GM19238 (cell line): ENCODE data around the gene CDH4.
"Not testable (repeated sequence)": the region's sequence is repeated elsewhere in the genome, so short reads cannot be mapped to it uniquely, and the experiment has no call there.

Experiments used
- DNase-seq: peaks from one replicate; pipeline ENCODE4 v3.0.0; 2011; ENCODE audit warnings: low spot score; ENCODE audit not compliant: insufficient read length

Gene CDH4

GRCh38 chr20:61455508-61456215 lies 203.6 kb downstream of the CDH4 start:
- no peak for DNase-seq

DNA sequence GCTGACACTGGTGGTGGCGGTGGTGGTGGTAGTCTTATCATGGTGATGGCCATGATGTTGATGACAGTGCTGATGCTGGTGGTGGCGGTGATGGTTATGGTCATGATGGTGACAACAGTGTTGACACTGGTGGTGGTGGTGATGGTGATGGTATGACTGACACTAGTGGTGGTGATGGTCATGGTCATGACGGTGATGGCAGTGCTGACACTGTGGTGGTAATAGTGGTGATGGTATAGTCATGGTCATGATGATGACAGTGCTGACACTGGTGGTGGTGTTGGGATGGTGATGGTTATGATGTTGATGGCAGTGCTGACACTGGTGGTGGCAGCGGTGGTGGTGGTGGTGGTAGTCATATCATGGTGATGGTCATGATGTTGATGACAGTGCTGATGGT lies 205.7 kb downstream of the CDH4 start:
- no peak for DNase-seq

GRCh38 chr20:61458146-61458746 lies 206.2 kb downstream of the CDH4 start:
- no peak for DNase-seq

DNA sequence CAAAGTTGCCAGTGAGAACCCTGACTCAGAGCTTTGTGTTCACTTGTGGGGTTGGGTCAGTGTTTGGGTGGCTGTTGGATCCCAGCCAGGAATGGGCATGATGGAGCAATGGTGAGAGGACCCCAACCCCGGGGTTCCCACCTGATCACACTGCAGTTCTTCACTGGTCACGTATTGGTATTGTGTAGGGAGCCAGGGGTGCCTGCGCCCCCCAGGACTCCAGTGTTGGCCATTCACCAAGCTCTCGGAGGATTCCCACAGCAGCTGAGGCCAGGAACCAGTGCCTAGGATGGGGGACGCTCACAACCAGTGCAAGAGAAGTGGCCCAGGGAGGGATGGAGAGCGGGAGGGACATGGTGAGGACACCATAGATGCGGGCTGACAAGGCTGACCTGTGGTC lies 207.2 kb downstream of the CDH4 start:
- DNase-seq: no peak

- no peak for DNase-seq
Observed at GRCh38 chr20:61459705-61460104, 207.6 kb downstream of the CDH4 start.

DNA sequence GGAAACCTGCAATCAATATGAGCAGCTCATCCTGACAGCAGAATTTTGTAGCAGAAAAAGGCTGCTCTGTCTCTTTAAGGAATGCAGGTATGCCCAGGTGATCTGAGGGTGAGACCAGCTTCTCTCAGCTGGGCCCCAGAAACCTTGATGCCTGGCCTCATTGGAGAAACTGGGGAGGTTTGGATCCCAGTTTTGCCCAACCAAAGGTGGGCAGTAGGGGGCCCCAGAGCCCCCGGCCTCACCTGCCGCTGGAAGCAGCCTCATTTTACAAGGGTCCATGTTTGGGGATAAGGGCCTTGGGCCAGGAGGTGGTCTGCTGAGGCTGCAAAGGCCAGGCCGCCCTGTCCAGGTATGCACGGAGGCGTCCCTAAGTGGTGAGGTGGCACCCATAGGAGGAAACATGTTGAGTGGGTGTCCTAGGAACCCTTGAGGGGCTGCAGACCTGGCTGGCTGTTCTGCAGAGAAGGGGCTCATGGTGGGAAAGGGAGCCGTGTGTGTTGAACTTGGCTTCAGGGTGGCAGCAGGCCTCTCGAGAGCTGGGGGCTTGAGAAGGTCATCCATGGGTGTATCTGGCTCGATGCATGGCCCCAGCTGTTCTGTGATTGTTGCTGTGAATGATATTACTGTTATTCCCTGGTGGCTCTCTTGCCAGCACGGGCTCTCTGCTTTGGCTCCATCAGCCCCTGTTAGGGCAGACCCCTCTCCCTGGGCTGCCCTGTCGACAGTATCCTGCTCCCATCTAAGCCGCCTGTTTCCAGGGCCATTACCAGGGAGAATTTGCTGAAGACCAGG lies 208.4 kb downstream of the CDH4 start:
- no peak for DNase-seq

DNA sequence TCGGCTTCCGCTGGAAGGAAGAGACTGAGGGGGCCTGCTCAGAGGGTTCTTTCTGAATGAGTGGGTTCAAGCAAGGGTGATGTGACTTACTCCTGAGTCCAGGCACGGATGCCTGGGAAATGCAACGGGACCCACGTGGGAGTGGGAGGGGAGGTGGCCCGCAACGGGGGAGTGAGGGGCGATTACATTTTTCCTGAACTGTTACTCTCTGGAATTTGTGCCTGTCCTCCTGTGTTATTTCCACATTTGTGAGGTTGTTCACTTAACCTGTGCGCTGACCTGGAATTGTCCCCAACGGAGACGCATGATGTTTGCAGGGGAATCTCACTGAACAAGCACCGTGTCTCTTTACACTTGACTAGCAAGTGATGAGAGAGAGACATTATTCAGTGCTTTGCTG lies 209.4 kb downstream of the CDH4 start:
- no peak for DNase-seq

- no peak for DNase-seq
Observed at GRCh38 chr20:61464307-61465303, 212.5 kb downstream of the CDH4 start.

- no peak for DNase-seq
Observed at GRCh38 chr20:61475729-61476128, 223.7 kb downstream of the CDH4 start.

DNA sequence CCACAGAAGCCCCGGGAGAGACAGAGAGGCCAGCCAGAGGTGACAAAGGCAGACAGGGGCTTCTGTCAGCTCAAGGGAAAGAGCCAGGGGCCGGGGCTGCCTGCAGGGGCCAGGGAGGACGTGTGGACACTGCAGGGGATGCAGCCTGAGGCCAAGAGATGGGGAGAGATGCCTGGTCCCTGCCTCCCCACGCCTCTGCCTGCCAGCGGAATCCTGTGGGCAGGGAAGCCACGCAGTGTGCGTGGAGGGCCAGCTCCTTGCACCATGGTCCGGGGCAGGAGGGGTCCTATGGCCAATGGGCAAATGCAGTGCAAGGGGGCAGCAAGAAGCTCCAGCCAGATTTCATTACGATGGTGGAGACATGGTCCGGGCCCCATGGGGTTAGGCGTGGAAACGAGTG lies 224.9 kb downstream of the CDH4 start:
- no peak for DNase-seq

DNA sequence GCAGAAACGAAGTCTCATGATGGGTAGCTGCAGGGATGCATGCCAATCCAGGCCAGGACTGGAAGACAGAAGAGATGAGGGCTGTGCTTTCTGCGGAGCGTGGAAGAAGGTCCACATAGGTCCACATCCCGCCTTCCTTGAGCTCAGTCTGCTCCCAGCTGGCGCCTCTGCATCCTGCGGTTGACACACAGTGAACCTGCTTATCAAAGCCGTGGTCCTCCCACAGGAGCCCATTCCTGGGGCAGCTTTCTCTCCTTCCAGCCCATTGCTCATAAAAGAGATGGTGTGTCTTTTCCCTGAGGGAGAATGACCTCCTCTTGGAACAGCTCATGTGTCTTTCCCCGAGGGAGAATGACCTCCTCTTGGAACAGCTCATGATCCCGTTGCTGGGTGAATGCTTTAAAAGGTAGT lies 225.4 kb downstream of the CDH4 start:
- DNase-seq: no peak

DNA sequence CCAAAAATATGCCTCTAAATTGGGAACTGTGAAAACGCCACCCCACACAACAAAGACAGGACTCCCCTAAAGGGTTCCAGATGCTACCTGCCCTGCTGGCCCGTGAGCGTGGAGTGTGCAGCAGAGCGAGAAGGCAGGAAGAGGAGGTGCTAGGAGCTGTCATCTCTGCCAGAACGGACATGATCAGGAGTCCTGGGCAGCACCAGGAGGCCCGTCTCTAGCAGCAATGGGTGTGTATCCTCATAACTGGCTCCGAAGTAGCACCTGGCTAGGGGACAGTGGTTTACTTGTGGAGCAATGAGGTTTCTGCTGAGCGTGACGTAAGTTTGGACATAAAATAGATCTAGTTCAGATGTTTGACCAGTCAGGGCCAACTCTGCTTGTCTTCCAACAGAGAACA lies 226.0 kb downstream of the CDH4 start:
- no peak for DNase-seq

DNA sequence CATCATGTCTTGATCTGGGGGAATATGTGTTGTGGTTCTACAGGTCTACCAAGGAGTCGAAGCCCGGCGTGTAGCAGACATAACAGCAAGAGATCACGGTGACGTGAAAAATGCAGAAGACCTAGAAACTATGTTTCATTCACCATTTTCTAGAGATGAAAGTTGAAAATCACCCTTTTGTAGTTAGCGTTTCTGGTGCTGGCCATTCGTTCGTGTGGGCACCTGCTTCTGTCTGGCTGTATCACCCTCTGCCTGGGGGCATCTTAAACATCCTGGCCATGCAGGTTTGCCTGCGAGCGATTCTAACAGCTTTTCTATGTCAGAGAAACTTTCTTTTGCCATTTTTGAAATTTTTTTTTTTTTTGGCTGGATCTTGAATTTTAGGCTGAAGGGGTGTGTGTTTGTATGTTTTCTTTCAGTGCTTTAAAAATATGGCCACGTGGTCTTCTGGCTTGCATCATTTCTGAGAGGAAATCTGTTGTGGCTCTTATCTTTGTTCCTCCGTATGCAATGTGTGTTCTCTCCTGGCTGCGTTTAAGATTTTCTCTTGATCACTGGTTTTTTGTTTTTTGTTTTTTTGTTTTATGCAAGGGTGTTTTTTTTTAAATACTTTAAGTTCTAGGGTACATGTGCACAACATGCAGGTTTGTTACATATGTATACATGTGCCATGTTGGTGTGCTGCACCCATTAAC lies 226.7 kb downstream of the CDH4 start:
- no peak for DNase-seq

GRCh38 chr20:61479433-61479832 lies 227.4 kb downstream of the CDH4 start:
- DNase-seq: not testable (repeated sequence)

DNA sequence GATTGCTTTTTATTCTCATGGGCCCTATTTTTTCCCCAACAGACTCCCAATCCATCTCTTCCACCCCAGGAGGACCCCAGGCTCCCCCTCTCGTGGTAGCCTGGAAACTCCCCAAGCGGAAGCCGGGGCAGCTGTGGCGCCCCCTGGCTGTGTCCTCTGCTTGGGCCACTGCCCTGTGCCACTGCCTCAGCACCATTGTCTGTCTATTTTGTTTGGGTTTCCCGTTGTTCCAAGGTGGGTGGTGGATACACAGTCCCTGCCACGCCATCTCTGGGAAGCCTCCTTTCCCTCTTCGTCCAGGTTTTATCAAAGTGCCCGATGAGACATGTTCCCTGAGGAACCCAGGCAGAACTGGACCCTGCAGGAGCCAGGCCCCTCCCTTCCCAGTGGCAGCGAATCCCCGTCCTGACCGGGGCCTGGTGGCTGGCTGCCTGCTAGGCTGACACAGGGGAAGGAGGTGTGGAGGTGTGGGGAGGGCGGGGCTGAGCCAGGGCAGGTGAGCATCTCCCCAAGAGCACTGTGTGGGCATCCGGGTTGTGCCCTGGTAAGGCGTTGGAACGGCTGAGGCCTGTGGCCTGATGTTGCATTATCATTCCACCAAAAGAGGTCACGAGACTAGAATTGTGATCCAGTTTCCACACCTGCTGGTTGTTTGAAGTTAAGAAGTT lies 228.2 kb downstream of the CDH4 start:
- DNase-seq: no peak

GRCh38 chr20:61482056-61482887 lies 230.2 kb downstream of the CDH4 start:
- DNase-seq: no peak

GRCh38 chr20:61482901-61483300 lies 230.8 kb downstream of the CDH4 start:
- DNase-seq: no peak

GRCh38 chr20:61483336-61484067 lies 231.4 kb downstream of the CDH4 start:
- no peak for DNase-seq

DNA sequence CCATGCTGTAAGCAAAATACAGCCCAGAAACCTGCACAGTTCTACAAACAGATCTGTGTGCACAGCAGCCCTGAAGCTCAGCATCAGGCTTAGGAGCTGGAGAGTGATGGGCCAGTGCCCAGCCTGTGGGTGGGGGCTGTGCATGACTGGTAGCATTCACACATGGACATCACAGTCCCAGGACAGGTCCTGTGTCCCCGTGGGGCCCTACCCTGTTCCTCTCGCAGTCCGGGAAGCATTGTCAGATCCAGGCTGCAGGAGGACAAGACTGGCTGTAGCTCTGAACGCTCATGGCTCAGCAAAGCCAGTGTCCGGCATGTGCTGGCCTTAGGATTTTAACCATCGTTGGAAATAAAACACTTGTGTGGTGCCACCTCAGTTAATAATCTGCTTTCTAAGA lies 234.1 kb downstream of the CDH4 start:
- no peak for DNase-seq
